HCT116 (cell line): Measurements from ENCODE around the gene RBM23. TPM values are rescaled to one million over a fixed set of nuclear protein-coding genes. Genes with fewer than 3 reads are reported as not detected.

Source experiments
- ATAC-seq: fragments of 200-7000 bp; cut with Tn5 transposase; 2 replicates; pipeline ENCODE4 v1.9.1; 2020; ENCODE audit warnings: mild to moderate bottlenecking, moderate library complexity
- BruUV-seq: library from RNA; stranded (reverse); fragments of 400-500 nt; replicated peaks from 2 replicates; lab custom pipeline; 2021; lab: Mats Ljungman, UMichigan
- CTCF ChIA-PET: fragments of 300-600 bp; sonication (Branson Sonifier 250); formaldehyde crosslinking; loops from one replicate; lab custom pipeline; 2021; ENCODE audit warnings: antibody characterized with exemption; lab: Charles Lee
- POLR2A ChIA-PET: fragments of 300-600, 350-600 bp; sonication (Branson Sonifier 250); formaldehyde crosslinking; loops from one replicate; lab custom pipeline; 2021; ENCODE audit warnings: antibody characterized with exemption; lab: Charles Lee
- RAD21 ChIA-PET, 2 experiments: fragments of 300-600 bp; sonication (Branson Sonifier 250); formaldehyde crosslinking; loops; one replicate each; lab custom pipeline; 2023; ENCODE audit warnings: low total read pairs in 2 of 2; ENCODE audit not compliant: uncharacterized antibody in 2 of 2, unreplicated experiment in 2 of 2, low non-redundant PET in 1 of 2; lab: Charles Lee
- DNase-seq: peaks from one replicate; pipeline ENCODE4 v3.0.0-alpha.2; 2010; ENCODE audit warnings: low read depth, low spot score
- H2AFZ ChIP-seq: fragments of 200-600 bp; shearing (Covaris generic), sonication (generic); 2 replicates; pipeline ENCODE4 v1.6.1; 2017; ENCODE audit warnings: low read depth, mixed run types, mixed read lengths, antibody characterized with exemption, low read length; ENCODE audit not compliant: poor library complexity, severe bottlenecking
- H3K27ac ChIP-seq: 2 replicates; pipeline ENCODE4 v1.5.1; 2012; ENCODE audit warnings: low read depth, low read length
- H3K27me3 ChIP-seq: fragments of 200-600 bp; sonication (generic); 2 replicates; pipeline ENCODE4 v1.6.1; 2016; ENCODE audit warnings: mixed run types, low read length, mixed read lengths; ENCODE audit not compliant: insufficient read depth
- H3K36me3 ChIP-seq, 2 experiments: fragments of 200-500 bp in 1 of 2; fragments of 200-600 bp in 1 of 2; sonication (Bioruptor generic) in 1 of 2; sonication (generic) in 1 of 2; 2 replicates each; pipeline versions ENCODE4 v1.5.1 to v1.6.1; 2014 to 2016; ENCODE audit warnings: low read length in 2 of 2, inconsistent platforms in 1 of 2, mixed read lengths in 1 of 2, mixed run types in 1 of 2; ENCODE audit not compliant: insufficient read depth in 2 of 2, control insufficient read depth in 1 of 2
- H3K4me1 ChIP-seq, 2 experiments: fragments of 200-600 bp in 1 of 2; sonication (generic) in 1 of 2; 2 replicates each; pipeline versions ENCODE4 v1.5.1 to v1.6.1; 2012 to 2017; ENCODE audit warnings: low read length in 2 of 2, inconsistent platforms in 1 of 2, mild to moderate bottlenecking in 1 of 2, mixed read lengths in 1 of 2, mixed run types in 1 of 2, moderate library complexity in 1 of 2; ENCODE audit not compliant: insufficient read depth in 2 of 2, control insufficient read depth in 1 of 2
- H3K4me2 ChIP-seq: fragments of 200-600 bp; sonication (generic); 2 replicates; pipeline ENCODE4 v1.6.1; 2017; ENCODE audit warnings: mixed run types, low read length, mixed read lengths
- H3K4me3 ChIP-seq, 2 experiments: fragments of 200-600 bp in 1 of 2; sonication (generic) in 1 of 2; replicated peaks in 1 of 2; 2 replicates each; pipeline ENCODE4 v1.5.1; 2011 to 2016; ENCODE audit warnings: low read length in 2 of 2, control low read depth in 1 of 2, low read depth in 1 of 2, mild to moderate bottlenecking in 1 of 2, mixed read lengths in 1 of 2, mixed run types in 1 of 2
- H3K79me2 ChIP-seq: fragments of 200-600 bp; sonication (generic); 2 replicates; pipeline ENCODE4 v1.6.1; 2017; ENCODE audit warnings: mild to moderate bottlenecking, mixed run types, low read length, moderate library complexity, mixed read lengths; ENCODE audit not compliant: insufficient read depth
- H3K9ac ChIP-seq: fragments of 200-600 bp; sonication (generic); 2 replicates; pipeline ENCODE4 v1.6.1; 2016; ENCODE audit warnings: low read length, mixed read lengths
- H3K9me2 ChIP-seq: fragments of 200-600 bp; sonication (generic), shearing (Covaris generic); 2 replicates; pipeline ENCODE4 v1.6.1; 2017; ENCODE audit warnings: mixed run types, mild to moderate bottlenecking, moderate library complexity; ENCODE audit not compliant: insufficient read depth
- H3K9me3 ChIP-seq, 2 experiments: fragments of 200-500 bp in 1 of 2; fragments of 200-600 bp in 1 of 2; sonication (Bioruptor generic) in 1 of 2; sonication (generic) in 1 of 2; 2 replicates each; pipeline ENCODE4 v1.6.1; 2014 to 2017; ENCODE audit warnings: low read length in 2 of 2, mixed read lengths in 2 of 2, inconsistent platforms in 1 of 2, low read depth in 1 of 2, mild to moderate bottlenecking in 1 of 2, mixed run types in 1 of 2, moderate library complexity in 1 of 2; ENCODE audit not compliant: control insufficient read depth in 1 of 2, insufficient read depth in 1 of 2
- H4K20me1 ChIP-seq: fragments of 200-600 bp; sonication (generic), shearing (Covaris generic); 2 replicates; pipeline ENCODE4 v1.6.1; 2017; ENCODE audit warnings: mixed run types, mild to moderate bottlenecking, moderate library complexity; ENCODE audit not compliant: insufficient read depth
- CBX3 ChIP-seq: IDR thresholded peaks from 2 replicates; pipeline ENCODE4 v1.6.1; 2012; ENCODE audit warnings: low read depth
- CEBPB ChIP-seq: IDR thresholded peaks from 2 replicates; pipeline ENCODE4 v1.6.1; 2012; ENCODE audit warnings: low read depth
- EGR1 ChIP-seq: IDR thresholded peaks from 2 replicates; pipeline ENCODE4 v1.6.1; 2012; ENCODE audit warnings: low read depth
- EZH2phosphoT487 ChIP-seq: fragments of 200-600 bp; IDR thresholded peaks from 2 replicates; pipeline ENCODE4 v1.6.1; 2018; ENCODE audit warnings: antibody characterized with exemption, borderline replicate concordance
- POLR2A ChIP-seq: IDR thresholded peaks from 2 replicates; pipeline ENCODE4 v1.7.0; 2011; ENCODE audit warnings: borderline replicate concordance; ENCODE audit not compliant: insufficient read depth, insufficient read length; ENCODE audit errors: extremely low read depth
- POLR2AphosphoS5 ChIP-seq: IDR thresholded peaks from 2 replicates; pipeline ENCODE4 v1.6.1; 2011; ENCODE audit warnings: mild to moderate bottlenecking, low read depth, low read length, moderate library complexity
- RAD21 ChIP-seq: IDR thresholded peaks from 2 replicates; pipeline ENCODE4 v1.6.1; 2012; ENCODE audit warnings: low read depth, mild to moderate bottlenecking
- REST ChIP-seq: IDR thresholded peaks from 2 replicates; pipeline ENCODE4 v1.6.1; 2012; ENCODE audit warnings: low read depth
- SIN3A ChIP-seq: IDR thresholded peaks from 2 replicates; pipeline ENCODE4 v1.6.1; 2012; ENCODE audit warnings: low read depth
- SP1 ChIP-seq: IDR thresholded peaks from 2 replicates; pipeline ENCODE4 v1.6.1; 2012; ENCODE audit warnings: low read depth
- SRF ChIP-seq: IDR thresholded peaks from 2 replicates; pipeline ENCODE4 v1.6.1; 2012; ENCODE audit warnings: low read depth
- TCF7L2 ChIP-seq: IDR thresholded peaks from 2 replicates; pipeline ENCODE4 v1.7.0; 2011; ENCODE audit warnings: borderline replicate concordance, inconsistent platforms; ENCODE audit not compliant: insufficient read depth, insufficient read length; ENCODE audit errors: extremely low read depth
- YY1 ChIP-seq: IDR thresholded peaks from 2 replicates; pipeline ENCODE4 v1.6.1; 2011; ENCODE audit warnings: low read length, low read depth, moderate library complexity, mild to moderate bottlenecking; ENCODE audit not compliant: insufficient replicate concordance; ENCODE audit errors: extremely low read depth
- ZNF274 ChIP-seq: fragments of 200-500 bp; sonication (Bioruptor generic); IDR thresholded peaks from 2 replicates; pipeline ENCODE4 v1.6.1; 2014; ENCODE audit warnings: mild to moderate bottlenecking, low read depth, low read length, inconsistent platforms
- intact Hi-C: fragments of 100-400 bp; cut with micrococcal nuclease; formaldehyde crosslinking; loops from 2 replicates; pipeline ENCODE4 v1.10.0; 2022
- total RNA-seq: library from RNA; stranded (reverse); gene quantifications from one replicate; pipeline ENCODE4 v1.2.1, GENCODE V29; 2021; ENCODE audit not compliant: unreplicated experiment
- TF ChIP-seq, protein P1 (sequence below): IDR thresholded peaks from 2 replicates; pipeline ENCODE4 v1.6.1; 2012
- TF ChIP-seq, protein P2 (sequence below): IDR thresholded peaks from 2 replicates; pipeline ENCODE4 v1.6.1; 2012

RBM23 gene
- total RNA-seq, 1 experiment from 2014 or later, result 67.2 TPM

DNA sequence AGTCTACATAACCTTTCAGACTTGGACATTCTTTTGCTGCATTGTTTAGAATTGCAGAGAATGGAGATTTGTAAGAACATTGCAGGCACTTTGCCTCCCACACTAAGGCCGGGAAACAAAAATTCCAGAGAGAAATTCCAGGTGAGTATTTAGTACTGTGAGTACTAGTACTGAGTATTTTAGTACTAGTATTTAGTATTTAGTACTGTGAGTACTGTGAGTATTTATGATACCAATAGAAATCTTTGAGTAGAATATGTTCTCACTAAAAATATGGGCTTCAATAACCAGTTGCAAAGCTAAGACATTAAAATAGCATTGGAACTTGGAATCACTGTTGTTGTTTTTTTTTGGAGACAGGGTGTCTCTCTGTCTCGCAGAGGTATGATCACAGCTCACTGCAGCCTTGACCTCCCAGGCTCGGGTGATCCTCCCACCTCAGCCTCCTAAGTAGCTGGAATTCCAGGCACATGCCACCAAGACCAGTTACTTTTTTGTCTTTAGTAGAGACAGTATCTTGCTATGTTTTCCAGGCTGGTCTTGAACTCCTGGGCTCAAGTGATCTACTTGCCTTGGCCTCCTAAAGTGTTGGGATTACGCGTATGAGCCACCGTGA, 43.2 kb upstream of the RBM23 start:
- no peak for DNase-seq
- no peaks in the 10 kb centered on the region for H3K9me2 ChIP-seq
- H3K4me2 ChIP-seq, result no peak overlapping the region
- H4K20me1 ChIP-seq, result no peaks in the 10 kb centered on the region
- no peak overlapping the region for H2AFZ ChIP-seq
- peaks cover 5 to 8% of the 10 kb centered on the region in 2 experiments; a peak in 3 of 4 replicates for H3K4me1 ChIP-seq
- RAD21 ChIA-PET, result no interaction called here
- no peak overlapping the region for H3K9ac ChIP-seq
- H3K27ac ChIP-seq, result no peak overlapping the region
- H3K9me3 ChIP-seq, result no peaks in the 10 kb centered on the region
- TF ChIP-seq RAD21 (no peak), SP1 (no peak), SRF (no peak), TCF7L2 (no peak), YY1 (no peak), SIN3A (no peak), EGR1 (no peak), ZNF274 (no peak), REST (no peak), POLR2A (no peak), POLR2AphosphoS5 (no peak), EZH2phosphoT487 (no peak), CBX3 (no peak), CEBPB (no peak)
- TF ChIP-seq, protein P1, sequence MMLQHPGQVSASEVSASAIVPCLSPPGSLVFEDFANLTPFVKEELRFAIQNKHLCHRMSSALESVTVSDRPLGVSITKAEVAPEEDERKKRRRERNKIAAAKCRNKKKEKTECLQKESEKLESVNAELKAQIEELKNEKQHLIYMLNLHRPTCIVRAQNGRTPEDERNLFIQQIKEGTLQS, result no peak
- TF ChIP-seq, protein P2, sequence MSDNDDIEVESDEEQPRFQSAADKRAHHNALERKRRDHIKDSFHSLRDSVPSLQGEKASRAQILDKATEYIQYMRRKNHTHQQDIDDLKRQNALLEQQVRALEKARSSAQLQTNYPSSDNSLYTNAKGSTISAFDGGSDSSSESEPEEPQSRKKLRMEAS, result no peak
- no TSS peak for BruUV-seq
- ATAC-seq, result no peak
- H3K4me3 ChIP-seq, result no peak overlapping the region
- POLR2A ChIA-PET, result no interaction called here
- no peaks in the 10 kb centered on the region for H3K36me3 ChIP-seq
- intact Hi-C loops, result no loop called here
- no peaks in the 10 kb centered on the region for H3K27me3 ChIP-seq
- CTCF ChIA-PET, result interaction anchor here (1.3 kb wide), 1 partner anchor 11 kb away, joined by 4 read pairs; no protein-coding TSS in a partner anchor
- no peaks in the 10 kb centered on the region for H3K79me2 ChIP-seq
